ENCODE measurements around the gene ELMOD1.

The ELMOD1 gene

GRCh38 chr11:107631931-107632330 lies 41.0 kb downstream of the ELMOD1 start:
- H3K36me3 ChIP-seq (ENCODE audit: low read length), result no peaks in the 10 kb centered on the region
- TF ChIP-seq EZH2phosphoT487 (conservative IDR thresholded peaks at IDR 0.05; ENCODE audit: low read length), result no peak
- H3K9ac ChIP-seq (ENCODE audit: low read length), result no peak overlapping the region
- no peak overlapping the region for H3K4me3 ChIP-seq (ENCODE audit: insufficient read depth, low read length, poor library complexity, severe bottlenecking)
- no peaks in the 10 kb centered on the region for H4K20me1 ChIP-seq (ENCODE audit: low read depth, low read length)
- no peaks in the 10 kb centered on the region for H3K27me3 ChIP-seq (ENCODE audit: low read length)
- no peaks in the 10 kb centered on the region for H3K79me2 ChIP-seq (ENCODE audit: insufficient read depth, low read length)
- H2AFZ ChIP-seq (ENCODE audit: low read depth, low read length, severe bottlenecking), result no peak overlapping the region
- no peak overlapping the region for H3K4me2 ChIP-seq (ENCODE audit: low read depth, low read length, poor library complexity, severe bottlenecking)
- H3K9me2 ChIP-seq (replicated peaks; ENCODE audit: insufficient read depth, low read length), result no peaks in the 10 kb centered on the region
- no peaks in the 10 kb centered on the region for H3K9me3 ChIP-seq (ENCODE audit: insufficient read depth, low read length)
- H3F3A ChIP-seq (ENCODE audit: insufficient read depth), result no peaks in the 10 kb centered on the region
- H3K27ac ChIP-seq (ENCODE audit: low read depth, low read length), result no peak overlapping the region

GRCh38 chr11:107646783-107647182 lies 55.8 kb downstream of the ELMOD1 start:
- Histone ChIP-seq H3F3A (ENCODE audit: insufficient read depth) (no peaks in the 10 kb centered on the region), H3K79me2 (ENCODE audit: insufficient read depth, low read length) (no peaks in the 10 kb centered on the region), H3K9me2 (replicated peaks; ENCODE audit: insufficient read depth, low read length) (no peaks in the 10 kb centered on the region), H3K9me3 (ENCODE audit: insufficient read depth, low read length) (no peaks in the 10 kb centered on the region), H4K20me1 (ENCODE audit: low read depth, low read length) (no peaks in the 10 kb centered on the region), H3K4me2 (ENCODE audit: low read depth, low read length, poor library complexity, severe bottlenecking) (no peak overlapping the region), H2AFZ (ENCODE audit: low read depth, low read length, severe bottlenecking) (no peak overlapping the region), H3K4me3 (ENCODE audit: insufficient read depth, low read length, poor library complexity, severe bottlenecking) (no peak overlapping the region), H3K36me3 (ENCODE audit: low read length) (no peaks in the 10 kb centered on the region), H3K9ac (ENCODE audit: low read length) (no peak overlapping the region), H3K27ac (ENCODE audit: low read depth, low read length) (no peak overlapping the region), H3K27me3 (ENCODE audit: low read length) (no peaks in the 10 kb centered on the region; the same call in 1 of the 2 replicates)
- TF ChIP-seq CTCF (IDR thresholded peaks at IDR 0.05; ENCODE audit: insufficient read depth, low read length, poor library complexity, severe bottlenecking) (no peak), EZH2phosphoT487 (conservative IDR thresholded peaks at IDR 0.05; ENCODE audit: low read length) (no peak)

DNA sequence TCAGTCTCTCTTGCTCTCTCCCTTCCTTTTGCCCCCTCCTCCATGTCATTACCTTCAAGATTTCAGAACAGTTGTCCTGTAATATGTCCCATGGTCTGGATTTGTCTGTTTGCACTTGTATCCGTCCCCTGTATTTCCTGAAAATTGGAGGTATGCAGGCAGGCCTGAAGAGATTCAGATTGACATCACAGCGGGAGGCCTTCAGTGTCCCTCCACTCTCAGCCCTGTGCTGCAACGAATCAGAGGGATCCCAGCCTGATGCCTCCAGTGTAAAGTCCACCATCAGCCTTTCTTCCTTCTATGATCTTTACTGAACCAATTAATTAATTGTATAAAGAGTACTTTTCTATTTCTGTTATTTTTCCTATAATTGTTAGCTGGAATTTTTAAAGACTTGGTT lies 57.3 kb downstream of the ELMOD1 start:
- no peak for TF ChIP-seq CTCF (IDR thresholded peaks at IDR 0.05; ENCODE audit: insufficient read depth, low read length, poor library complexity, severe bottlenecking)
- Histone ChIP-seq H3K9me3 (ENCODE audit: insufficient read depth, low read length) (no peaks in the 10 kb centered on the region), H3K27ac (ENCODE audit: low read depth, low read length) (no peak overlapping the region), H3F3A (ENCODE audit: insufficient read depth) (no peaks in the 10 kb centered on the region), H3K4me3 (ENCODE audit: insufficient read depth, low read length, poor library complexity, severe bottlenecking) (no peak overlapping the region), H3K9me2 (replicated peaks; ENCODE audit: insufficient read depth, low read length) (no peaks in the 10 kb centered on the region), H3K36me3 (ENCODE audit: low read length) (no peaks in the 10 kb centered on the region), H2AFZ (ENCODE audit: low read depth, low read length, severe bottlenecking) (no peak overlapping the region), H3K79me2 (ENCODE audit: insufficient read depth, low read length) (no peaks in the 10 kb centered on the region), H3K4me2 (ENCODE audit: low read depth, low read length, poor library complexity, severe bottlenecking) (no peak overlapping the region), H3K9ac (ENCODE audit: low read length) (no peak overlapping the region), H4K20me1 (ENCODE audit: low read depth, low read length) (no peaks in the 10 kb centered on the region), H3K27me3 (ENCODE audit: low read length) (no peaks in the 10 kb centered on the region; the same call in 1 of the 2 replicates)

- Histone ChIP-seq H3K9me2 (replicated peaks; ENCODE audit: insufficient read depth, low read length) (no peaks in the 10 kb centered on the region), H3K9ac (ENCODE audit: low read length) (no peak overlapping the region), H3F3A (ENCODE audit: insufficient read depth) (no peaks in the 10 kb centered on the region), H4K20me1 (ENCODE audit: low read depth, low read length) (no peaks in the 10 kb centered on the region), H3K27ac (ENCODE audit: low read depth, low read length) (no peak overlapping the region), H2AFZ (ENCODE audit: low read depth, low read length, severe bottlenecking) (no peak overlapping the region), H3K4me3 (ENCODE audit: insufficient read depth, low read length, poor library complexity, severe bottlenecking) (no peak overlapping the region), H3K4me2 (ENCODE audit: low read depth, low read length, poor library complexity, severe bottlenecking) (no peak overlapping the region), H3K79me2 (ENCODE audit: insufficient read depth, low read length) (no peaks in the 10 kb centered on the region), H3K36me3 (ENCODE audit: low read length) (no peaks in the 10 kb centered on the region), H3K9me3 (ENCODE audit: insufficient read depth, low read length) (no peaks in the 10 kb centered on the region), H3K27me3 (ENCODE audit: low read length) (no peaks in the 10 kb centered on the region; the same call in 1 of the 2 replicates)
- no peak for TF ChIP-seq EZH2phosphoT487 (conservative IDR thresholded peaks at IDR 0.05; ENCODE audit: low read length)
- TF ChIP-seq CTCF (IDR thresholded peaks at IDR 0.05; ENCODE audit: insufficient read depth, low read length, poor library complexity, severe bottlenecking), result no peak
These were observed 60.7 kb downstream of the ELMOD1 start for GRCh38 chr11:107651672-107652071.

All from SU-DHL-6 (cell line).